ENCODE measurements around the gene DKK1. TPM values are rescaled to one million over a fixed set of nuclear protein-coding genes. Genes with fewer than 3 reads are reported as not detected.
A peak's percentile ranks its signal among the peaks of the same experiment; 100 is the strongest.

Gene DKK1
- total and polyA plus RNA-seq, 2 of the 13 experiments (the other 11 are each of a cell fraction or from before 2014, with no cell fraction given) = 123 to 262 TPM

GRCh38 chr10:52308251-52309031, 5.6 kb upstream of the DKK1 start (continued):
- TF ChIP-seq ZNF639 (CRISPR knock-in tag; conservative IDR thresholded peaks at IDR 0.05) (peak; percentile 57; the same call in 1 of the 2 replicates), POGK (CRISPR knock-in tag; conservative IDR thresholded peaks at IDR 0.05) (0 out of 2 replicates have a peak, but pooled peaks have one; percentile 50), SOX6 (IDR thresholded peaks at IDR 0.05) (no peak), SOX6 (CRISPR knock-in tag; IDR thresholded peaks at IDR 0.05) (peak; percentile 77), NFKB2 (CRISPR knock-in tag; IDR thresholded peaks at IDR 0.05; ENCODE audit: borderline replicate concordance) (0 out of 2 replicates have a peak, but pooled peaks have one; percentile 59), PCBP2 (optimal IDR thresholded peaks at IDR 0.05; ENCODE audit: low read depth, low read length, poor library complexity, severe bottlenecking) (no peak), ZNF572 (CRISPR knock-in tag; IDR thresholded peaks at IDR 0.05) (0 out of 2 replicates have a peak, but pooled peaks have one; percentile 55), ZNF232 (CRISPR knock-in tag; IDR thresholded peaks at IDR 0.05; ENCODE audit: borderline replicate concordance) (peak; percentile 75; the same call in 1 of the 2 replicates), PREB (CRISPR knock-in tag; IDR thresholded peaks at IDR 0.05) (no peak), NR3C1 (CRISPR knock-in tag; IDR thresholded peaks at IDR 0.05) (no peak), ZBTB40 (IDR thresholded peaks at IDR 0.05) (no peak), ZBTB40 (CRISPR knock-in tag; IDR thresholded peaks at IDR 0.05) (peak; percentile 56; the same call in 1 of the 2 replicates), ZNF224 (CRISPR knock-in tag; IDR thresholded peaks at IDR 0.05) (no peak), JUND (CRISPR knock-in tag; IDR thresholded peaks at IDR 0.05) (no peak), GLI4 (CRISPR knock-in tag; IDR thresholded peaks at IDR 0.05; ENCODE audit: borderline replicate concordance) (peak; percentile 61; the same call in 1 of the 2 replicates)

Measured in HepG2 (cell line).